Caco-2 (cell line): ENCODE results near the gene ADAM11. TPM values are rescaled to one million over a fixed set of nuclear protein-coding genes. Genes with fewer than 3 reads are reported as not detected.

Experiments used
- BruUV-seq: library from RNA; stranded (reverse); fragments of 400-500 nt; replicated peaks from 2 replicates; lab custom pipeline; 2021; lab: Mats Ljungman, UMichigan
- CTCF ChIA-PET: fragments of 300-600 bp; sonication (Branson Sonifier 250); formaldehyde crosslinking; loops from one replicate; lab custom pipeline; 2022; ENCODE audit warnings: antibody characterized with exemption; lab: Charles Lee
- POLR2A ChIA-PET: fragments of 300-600 bp; sonication (Branson Sonifier 250); formaldehyde crosslinking; loops from one replicate; lab custom pipeline; 2022; ENCODE audit warnings: antibody characterized with exemption; lab: Charles Lee
- DNase-seq, 2 experiments: peaks; one replicate each; pipeline versions ENCODE4 v3.0.0 to v3.0.0-alpha.2; 2020 to 2022
- H3K27me3 ChIP-seq: replicated peaks from 2 replicates; pipeline ENCODE4 v1.6.0; 2011; ENCODE audit warnings: low read length; ENCODE audit not compliant: control insufficient read depth, insufficient read depth
- H3K36me3 ChIP-seq: 2 replicates; pipeline ENCODE4 v1.5.1; 2011; ENCODE audit warnings: low read length; ENCODE audit not compliant: control insufficient read depth, insufficient read depth
- H3K4me1 ChIP-seq: fragments of 250-450 bp; sonication (Bioruptor Pico); 2 replicates; pipeline ENCODE4 v1.5.1; 2020; ENCODE audit warnings: mild to moderate bottlenecking
- H3K4me3 ChIP-seq: 2 replicates; pipeline ENCODE4 v1.5.1; 2011; ENCODE audit warnings: low read depth, mild to moderate bottlenecking, control low read depth, low read length
- H3K9me3 ChIP-seq: fragments of 250-450 bp; sonication (Bioruptor Pico); 2 replicates; pipeline ENCODE4 v1.5.1; 2020; ENCODE audit warnings: mild to moderate bottlenecking, moderate library complexity
- H3K27ac Mint-ChIP-seq: one replicate; pipeline ENCODE4 v1.8.0; 2022; ENCODE audit warnings: mixed read lengths; ENCODE audit not compliant: unreplicated experiment
- H3K27me3 Mint-ChIP-seq: one replicate; pipeline ENCODE4 v1.8.0; 2022; ENCODE audit warnings: mixed read lengths; ENCODE audit not compliant: insufficient read depth, unreplicated experiment
- H3K36me3 Mint-ChIP-seq: one replicate; pipeline ENCODE4 v1.8.0; 2022; ENCODE audit warnings: mild to moderate bottlenecking, mixed read lengths; ENCODE audit not compliant: insufficient read depth, unreplicated experiment
- H3K4me1 Mint-ChIP-seq: one replicate; pipeline ENCODE4 v1.8.0; 2022; ENCODE audit warnings: low read depth, mixed read lengths; ENCODE audit not compliant: unreplicated experiment
- H3K4me3 Mint-ChIP-seq: one replicate; pipeline ENCODE4 v1.8.0; 2022; ENCODE audit warnings: mild to moderate bottlenecking, moderate library complexity, mixed read lengths; ENCODE audit not compliant: unreplicated experiment
- H3K9me3 Mint-ChIP-seq: one replicate; pipeline ENCODE4 v1.8.0; 2022; ENCODE audit warnings: mixed read lengths; ENCODE audit not compliant: unreplicated experiment
- CTCF ChIP-seq, 2 experiments: fragments of 200-600 bp in 1 of 2; IDR thresholded peaks; 1 replicate in 1 of 2; 2 replicates in 1 of 2; pipeline versions ENCODE4 v1.5.1 to v1.8.0; 2011 to 2022; ENCODE audit warnings: antibody characterized with exemption in 1 of 2, control low read depth in 1 of 2, inconsistent platforms in 1 of 2, low read depth in 1 of 2, low read length in 1 of 2, mild to moderate bottlenecking in 1 of 2, moderate library complexity in 1 of 2; ENCODE audit not compliant: insufficient read depth in 1 of 2, severe bottlenecking in 1 of 2, unreplicated experiment in 1 of 2
- intact Hi-C: fragments of 100-400 bp; cut with micrococcal nuclease; formaldehyde crosslinking; loops from one replicate; pipeline ENCODE4 v1.10.0; 2022; ENCODE audit not compliant: unreplicated experiment
- total RNA-seq: library from RNA; stranded (reverse); gene quantifications from 2 replicates; pipeline ENCODE4 v1.2.3, GENCODE V29; 2022

The ADAM11 gene
- total RNA-seq, 1 experiment from 2014 or later, result 1.9 TPM

- Mint-ChIP-seq H3K4me1 (no peaks in the 10 kb centered on the region), H3K4me3 (no peak overlapping the region), H3K27me3 (peaks cover 5% of the 10 kb centered on the region), H3K36me3 (no peaks in the 10 kb centered on the region), H3K27ac (no peak overlapping the region), H3K9me3 (no peaks in the 10 kb centered on the region)
- no peak overlapping the region for H3K4me3 ChIP-seq
- intact Hi-C loops, result no loop called here
- no TSS peak for BruUV-seq
- DNase-seq, result no peak
- H3K36me3 ChIP-seq, result no peaks in the 10 kb centered on the region
- ChIA-PET POLR2A (no interaction called here), CTCF (interaction anchor here (0.6 kb wide), 1 partner anchor 12 kb away, joined by 3 read pairs; no protein-coding TSS in a partner anchor)
- no peak for TF ChIP-seq CTCF (IDR thresholded peaks at IDR 0.05; ENCODE audit: insufficient read depth in 1 of 2, low read depth in 1 of 2, low read length in 1 of 2, severe bottlenecking in 1 of 2, unreplicated experiment in 1 of 2)
- no peaks in the 10 kb centered on the region for H3K27me3 ChIP-seq
- H3K4me1 ChIP-seq, result no peaks in the 10 kb centered on the region
- no peaks in the 10 kb centered on the region for H3K9me3 ChIP-seq
Observed at GRCh38 chr17:44792276-44792675, 33.5 kb downstream of the ADAM11 start.

- CTCF ChIA-PET, result interaction anchor here (0.6 kb wide), 1 partner anchor 281 kb away, joined by 3 read pairs; no protein-coding TSS in a partner anchor
- no peak overlapping the region for H3K4me3 ChIP-seq
- no peaks in the 10 kb centered on the region for H3K27me3 ChIP-seq
- H3K9me3 ChIP-seq, result no peaks in the 10 kb centered on the region
- H3K36me3 ChIP-seq, result no peaks in the 10 kb centered on the region
- no peak for TF ChIP-seq CTCF (IDR thresholded peaks at IDR 0.05; ENCODE audit: insufficient read depth in 1 of 2, low read depth in 1 of 2, low read length in 1 of 2, severe bottlenecking in 1 of 2, unreplicated experiment in 1 of 2)
- Mint-ChIP-seq H3K9me3 (no peaks in the 10 kb centered on the region), H3K4me3 (no peak overlapping the region), H3K27me3 (no peaks in the 10 kb centered on the region), H3K36me3 (no peaks in the 10 kb centered on the region), H3K4me1 (no peaks in the 10 kb centered on the region), H3K27ac (no peak overlapping the region)
- DNase-seq, result no peak
- BruUV-seq, result no TSS peak
- no peaks in the 10 kb centered on the region for H3K4me1 ChIP-seq
- intact Hi-C loops, result no loop called here
- POLR2A ChIA-PET, result no interaction called here
Observed at GRCh38 chr17:44793885-44794842, 35.4 kb downstream of the ADAM11 start.

GRCh38 chr17:44794851-44795413 is 36.1 kb downstream of the ADAM11 start:
- Mint-ChIP-seq H3K36me3 (no peaks in the 10 kb centered on the region), H3K4me1 (no peaks in the 10 kb centered on the region), H3K4me3 (no peak overlapping the region), H3K9me3 (no peaks in the 10 kb centered on the region), H3K27me3 (no peaks in the 10 kb centered on the region), H3K27ac (no peak overlapping the region)
- POLR2A ChIA-PET, result no interaction called here
- Histone ChIP-seq H3K4me3 (no peak overlapping the region), H3K9me3 (no peaks in the 10 kb centered on the region), H3K4me1 (no peaks in the 10 kb centered on the region), H3K27me3 (no peaks in the 10 kb centered on the region), H3K36me3 (no peaks in the 10 kb centered on the region)
- CTCF ChIA-PET, result interaction anchor here (0.6 kb wide), 1 partner anchor 282 kb away, joined by 3 read pairs; no protein-coding TSS in a partner anchor
- intact Hi-C loops, result no loop called here
- no peak for DNase-seq
- no TSS peak for BruUV-seq
- TF ChIP-seq CTCF (IDR thresholded peaks at IDR 0.05; ENCODE audit: insufficient read depth in 1 of 2, low read depth in 1 of 2, low read length in 1 of 2, severe bottlenecking in 1 of 2, unreplicated experiment in 1 of 2), result no peak
